IPS-18c (cell line): ENCODE results near the gene ARHGEF6.

Experiments
- H3K4me3 ChIP-seq: 2 replicates; pipeline ENCODE4 v1.7.0; 2013; ENCODE audit warnings: low read depth, mild to moderate bottlenecking, low read length, moderate library complexity; ENCODE audit not compliant: insufficient read depth
- H3K9me3 ChIP-seq: one replicate; pipeline ENCODE4 v1.6.1; 2013; ENCODE audit warnings: mild to moderate bottlenecking, low read length, moderate library complexity; ENCODE audit not compliant: control insufficient read depth, insufficient read depth

The ARHGEF6 gene

DNA sequence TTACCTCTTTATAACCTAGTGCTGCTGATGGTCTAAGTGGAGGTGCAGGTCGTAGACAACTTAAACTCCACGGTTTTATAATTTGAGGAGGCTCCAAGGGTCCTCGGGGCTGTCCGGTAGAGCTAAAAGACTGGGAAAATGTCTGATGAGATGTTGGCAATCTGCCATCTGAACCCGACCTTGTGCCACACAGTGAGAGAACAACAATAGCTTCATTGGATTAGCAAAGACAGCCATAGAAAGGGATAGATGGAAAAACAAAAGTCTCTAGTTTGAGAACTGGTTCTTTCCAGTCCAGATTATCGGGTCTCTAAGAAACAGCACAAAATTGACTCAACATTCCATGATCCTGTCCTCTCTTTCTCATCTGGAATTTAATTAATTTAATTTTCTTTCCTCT, 101.2 kb downstream of the ARHGEF6 start:
- Histone ChIP-seq H3K9me3 (peaks cover 6% of the 10 kb centered on the region), H3K4me3 (no peak overlapping the region)

DNA sequence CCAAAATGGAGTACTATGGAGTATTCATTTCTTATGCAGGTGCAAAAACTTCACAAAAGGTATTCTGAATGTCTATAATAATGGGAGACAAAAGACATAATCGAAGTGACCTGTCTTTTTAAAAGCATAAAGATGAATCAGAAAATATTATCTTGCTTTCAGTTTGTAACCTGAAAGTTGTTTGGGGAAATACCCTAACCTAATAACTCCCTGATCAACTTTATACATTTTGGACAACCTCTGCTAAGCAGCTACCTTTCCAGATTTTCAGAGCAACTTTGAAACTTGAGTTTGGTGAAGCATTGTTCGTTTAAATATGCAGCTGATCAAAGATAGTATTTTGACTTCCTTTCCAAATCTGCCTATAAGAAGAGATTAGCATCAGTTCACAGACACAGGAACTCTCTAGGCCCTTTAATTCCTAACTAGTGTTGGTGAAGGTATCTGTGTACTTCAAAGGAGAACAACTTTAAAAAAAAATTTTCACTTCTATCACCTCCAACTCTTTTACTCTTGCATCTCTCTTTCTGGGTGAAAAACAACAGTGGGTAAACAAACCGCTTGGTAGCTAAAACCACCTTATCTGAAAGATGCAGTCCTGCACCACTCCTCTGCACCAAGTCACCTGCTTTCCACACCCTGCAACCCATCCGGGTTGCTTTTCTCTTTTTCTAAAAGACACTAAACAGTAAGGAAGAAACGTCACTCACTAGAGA, 106.3 kb downstream of the ARHGEF6 start:
- Histone ChIP-seq H3K4me3 (no peak overlapping the region), H3K9me3 (peaks cover 7% of the 10 kb centered on the region)

- peaks cover 9% of the 10 kb centered on the region for H3K9me3 ChIP-seq
- no peak overlapping the region for H3K4me3 ChIP-seq
Measured at GRCh38 chrX:136671006-136671610, 109.6 kb downstream of the ARHGEF6 start.

DNA sequence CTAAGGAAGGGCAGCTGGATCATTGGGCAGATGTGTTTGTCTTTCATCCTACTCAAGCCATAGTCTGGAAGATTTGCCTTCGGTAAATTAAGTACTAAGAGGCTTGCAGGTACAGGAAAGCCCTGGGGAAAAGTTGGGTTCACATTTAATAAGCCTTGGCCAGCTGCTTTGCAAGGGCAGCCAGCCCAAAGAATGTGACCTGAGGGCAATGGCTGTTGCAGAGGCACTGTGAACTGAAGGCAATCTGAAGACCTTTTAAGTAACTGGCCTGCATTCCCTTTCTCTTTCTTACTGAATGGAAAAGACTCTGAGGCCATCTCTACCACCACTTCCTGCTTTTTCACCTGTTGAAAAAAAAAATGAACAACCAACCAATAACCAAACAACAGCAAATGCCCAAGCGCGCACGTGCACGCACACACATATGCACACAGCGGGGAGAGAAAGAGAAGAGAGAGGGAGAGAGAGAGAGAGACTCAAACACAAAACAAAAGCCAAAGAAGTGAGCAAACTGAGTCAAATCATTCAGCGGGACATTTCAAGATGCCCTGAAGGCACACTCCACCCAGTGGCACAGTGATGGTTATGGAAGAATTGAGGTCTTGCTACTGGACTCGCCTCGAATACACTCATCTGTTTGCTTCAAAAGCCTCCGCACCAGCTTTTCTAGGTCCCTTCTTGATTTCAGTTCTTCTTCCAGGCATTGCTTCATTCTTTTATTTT, 113.1 kb downstream of the ARHGEF6 start:
- peaks cover 7% of the 10 kb centered on the region for H3K9me3 ChIP-seq
- no peak overlapping the region for H3K4me3 ChIP-seq

DNA sequence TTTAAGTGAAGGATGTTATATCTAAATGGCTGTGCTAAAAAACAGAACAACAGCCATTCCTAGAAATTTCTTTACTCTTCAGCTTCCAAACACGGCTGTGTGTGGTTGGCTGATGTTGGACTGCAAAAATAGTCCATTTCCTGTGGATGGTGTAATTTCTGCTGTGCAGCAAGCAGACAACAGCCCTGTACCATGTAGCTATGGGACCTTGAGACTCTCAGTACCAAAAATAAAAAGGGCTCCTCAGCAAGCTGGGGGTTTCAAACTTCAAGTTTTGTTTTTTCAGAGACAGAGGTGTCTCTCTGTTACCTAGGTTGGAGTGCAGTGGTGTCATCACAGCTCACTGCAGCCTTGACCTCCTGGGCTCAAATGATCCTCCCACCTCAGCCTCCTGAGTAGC, 114.6 kb downstream of the ARHGEF6 start:
- H3K4me3 ChIP-seq = no peak overlapping the region

GRCh38 chrX:136665258-136665900, 115.4 kb downstream of the ARHGEF6 start:
- H3K4me3 ChIP-seq = no peak overlapping the region; the same call in 1 of the 2 replicates
- H3K9me3 ChIP-seq = peaks cover 7% of the 10 kb centered on the region

More for the DNA sequence above, 114.6 kb downstream of the ARHGEF6 start:
- peaks cover 9% of the 10 kb centered on the region for H3K9me3 ChIP-seq

- H3K9me3 ChIP-seq = peaks cover 7% of the 10 kb centered on the region
- no peak overlapping the region for H3K4me3 ChIP-seq
Measured at GRCh38 chrX:136662976-136663375, 117.8 kb downstream of the ARHGEF6 start.

DNA sequence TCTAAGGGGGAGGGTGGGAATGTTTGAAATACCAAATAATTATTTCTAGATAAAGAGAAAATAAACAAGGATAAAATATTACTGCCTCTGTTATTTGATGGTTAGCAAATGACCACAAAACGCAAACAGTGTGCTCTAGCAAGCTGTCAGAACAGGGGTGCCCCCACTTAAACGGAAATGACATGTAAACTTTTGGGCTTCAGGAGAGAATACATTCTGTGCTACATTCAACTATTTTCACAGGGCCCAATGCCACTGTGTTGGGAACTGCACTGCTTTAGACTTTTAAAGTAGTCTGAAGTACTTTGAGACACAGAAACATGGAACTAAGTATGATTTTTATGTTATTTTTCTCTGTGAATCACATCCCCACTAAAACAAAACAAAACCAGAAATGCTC, 118.6 kb downstream of the ARHGEF6 start:
- Histone ChIP-seq H3K4me3 (no peak overlapping the region), H3K9me3 (peaks cover 5% of the 10 kb centered on the region)

DNA sequence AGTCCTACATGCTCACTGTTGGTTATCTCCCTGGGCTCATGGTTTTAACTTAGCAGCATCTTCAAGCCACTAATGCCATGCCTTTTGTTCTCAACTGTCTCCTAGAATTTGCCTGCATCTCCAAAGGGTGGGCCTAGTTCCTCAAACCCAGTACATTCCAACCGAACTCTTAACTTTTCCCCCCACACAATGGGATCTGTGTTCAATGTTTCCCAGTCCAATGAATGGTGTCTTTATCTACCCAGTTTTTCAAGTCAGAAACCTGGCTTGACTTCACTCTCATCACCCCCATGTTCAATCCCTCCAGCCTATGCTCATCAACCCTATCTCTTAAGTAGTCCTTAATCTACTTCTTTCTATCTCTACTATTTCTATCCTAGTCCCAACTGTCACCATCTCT, 119.8 kb downstream of the ARHGEF6 start:
- peaks cover 5% of the 10 kb centered on the region for H3K9me3 ChIP-seq
- no peak overlapping the region for H3K4me3 ChIP-seq

DNA sequence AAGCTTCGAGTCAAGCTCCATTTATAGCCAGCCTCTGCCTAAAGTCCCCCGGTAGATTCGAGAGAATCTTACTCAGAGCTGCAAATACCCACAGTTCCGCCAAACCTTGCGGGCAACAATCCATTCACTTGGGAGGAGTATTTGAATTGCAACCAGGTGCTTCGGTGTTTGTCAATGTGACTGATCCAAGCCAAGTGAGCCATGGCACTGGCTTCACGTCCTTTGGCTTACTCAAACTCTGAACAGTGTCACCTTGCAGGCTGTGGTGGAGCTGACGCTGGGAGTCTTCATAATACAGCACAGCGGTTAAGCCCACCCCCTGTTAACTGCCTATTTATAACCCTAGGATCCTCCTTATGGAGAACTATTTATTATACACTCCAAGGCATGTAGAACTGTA, 121.6 kb downstream of the ARHGEF6 start:
- H3K4me3 ChIP-seq = no peak overlapping the region
- peaks cover 5% of the 10 kb centered on the region for H3K9me3 ChIP-seq

- Histone ChIP-seq H3K9me3 (peaks cover 5% of the 10 kb centered on the region), H3K4me3 (no peak overlapping the region)
Measured at GRCh38 chrX:136658151-136658550, 122.6 kb downstream of the ARHGEF6 start.

DNA sequence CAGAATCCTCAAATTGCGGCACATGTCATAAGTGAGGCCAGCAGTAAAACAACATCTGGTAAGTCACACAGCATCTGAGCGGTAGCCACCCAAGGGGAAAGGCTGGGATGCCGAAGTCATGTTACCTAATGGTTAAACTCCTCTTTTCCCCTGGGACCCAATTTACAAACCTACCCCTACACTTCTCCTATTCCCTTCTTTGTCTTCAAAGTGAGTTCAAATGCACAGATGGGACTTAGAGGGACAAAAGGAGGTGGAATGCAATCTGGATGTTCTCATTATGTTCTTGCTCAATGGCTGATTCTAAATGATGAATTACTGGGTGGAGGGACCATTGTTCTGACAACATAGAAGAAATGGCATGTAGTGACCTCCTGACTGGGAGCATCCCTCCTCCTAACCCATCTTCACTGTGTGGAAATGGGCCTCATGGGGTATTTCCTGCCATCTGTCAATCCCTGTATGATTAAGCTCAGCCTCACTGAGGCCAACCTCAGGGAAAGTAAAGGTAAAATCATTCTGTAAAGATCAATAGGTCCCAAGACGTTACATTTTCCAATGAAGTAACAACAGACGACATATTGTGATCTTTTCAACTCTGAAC, 124.3 kb downstream of the ARHGEF6 start:
- Histone ChIP-seq H3K9me3 (peaks cover 3% of the 10 kb centered on the region), H3K4me3 (no peak overlapping the region)

- H3K9me3 ChIP-seq = peaks cover 1% of the 10 kb centered on the region
- no peak overlapping the region for H3K4me3 ChIP-seq
Measured at GRCh38 chrX:136652822-136653723, 127.7 kb downstream of the ARHGEF6 start.

- no peak overlapping the region for H3K4me3 ChIP-seq
- no peaks in the 10 kb centered on the region for H3K9me3 ChIP-seq
Measured at GRCh38 chrX:136650811-136651210, 129.9 kb downstream of the ARHGEF6 start.

GRCh38 chrX:136647677-136648360, 132.9 kb downstream of the ARHGEF6 start, which contains the start of gene CD40LG:
Gene CD40LG, plus strand, starts transcription at chrX:136648158. Its CDS starts 91 bp downstream, at chrX:136648249.
- Histone ChIP-seq H3K9me3 (peaks cover 3% of the 10 kb centered on the region), H3K4me3 (no peak within 1 kb of the TSS)
